HG03439 (cell line): ENCODE data around the gene TPM1.
A peak's percentile ranks its signal among the peaks of the same experiment; 100 is the strongest.

Source experiments
- ATAC-seq: cut with Tn5 transposase; IDR thresholded peaks from one replicate; pipeline ENCODE4 v1.9.1; 2021; ENCODE audit warnings: mild to moderate bottlenecking, moderate library complexity; ENCODE audit not compliant: unreplicated experiment

Gene TPM1

DNA sequence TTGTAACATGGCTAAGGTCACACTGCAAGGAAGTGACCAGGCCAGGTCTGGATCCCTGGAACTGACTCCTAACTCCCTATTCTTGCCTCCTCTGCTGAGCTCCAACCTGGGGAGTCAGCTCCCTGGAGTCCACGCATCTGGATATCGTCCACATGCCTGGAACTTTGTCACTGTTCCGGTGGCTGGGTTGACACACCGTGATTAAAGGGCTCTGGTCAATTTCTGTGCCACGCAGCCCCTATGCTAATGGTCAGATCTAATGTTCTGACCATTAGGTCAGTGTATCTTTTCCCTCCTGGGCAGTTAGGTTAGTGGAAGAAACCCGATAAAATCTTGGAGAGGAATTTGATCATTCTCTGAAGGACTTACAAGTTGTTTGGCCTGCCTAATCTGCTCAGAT, 1.6 kb upstream of the TPM1 start:
- no peak for ATAC-seq

DNA sequence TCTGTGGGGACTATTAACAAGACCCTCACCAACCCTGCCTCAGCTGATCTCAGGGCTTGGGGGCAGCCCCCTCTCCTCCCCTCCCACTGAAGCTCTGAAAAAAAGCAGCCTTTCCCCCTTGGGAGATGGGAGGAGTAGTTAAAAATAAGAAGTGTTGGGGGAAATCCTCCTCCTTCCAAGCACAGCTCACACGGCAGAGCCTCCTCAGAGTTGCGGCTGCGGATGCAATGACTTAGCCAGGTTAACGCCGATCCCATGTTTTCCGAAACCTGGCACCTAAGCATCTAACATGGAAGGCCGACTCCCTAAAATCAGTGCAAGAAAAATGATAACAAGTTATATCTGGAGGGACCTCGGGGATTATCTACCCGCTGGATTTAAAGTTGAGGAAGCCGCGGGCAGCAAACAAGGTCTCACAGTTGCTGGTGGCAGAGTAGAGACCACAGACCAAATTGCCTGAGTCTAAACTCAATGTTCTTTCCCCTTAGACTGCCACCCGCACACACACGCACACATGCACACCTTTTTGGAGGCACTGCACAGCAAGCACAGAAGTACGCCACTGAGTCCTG, 1.1 kb upstream of the TPM1 start:
- ATAC-seq: no peak

DNA sequence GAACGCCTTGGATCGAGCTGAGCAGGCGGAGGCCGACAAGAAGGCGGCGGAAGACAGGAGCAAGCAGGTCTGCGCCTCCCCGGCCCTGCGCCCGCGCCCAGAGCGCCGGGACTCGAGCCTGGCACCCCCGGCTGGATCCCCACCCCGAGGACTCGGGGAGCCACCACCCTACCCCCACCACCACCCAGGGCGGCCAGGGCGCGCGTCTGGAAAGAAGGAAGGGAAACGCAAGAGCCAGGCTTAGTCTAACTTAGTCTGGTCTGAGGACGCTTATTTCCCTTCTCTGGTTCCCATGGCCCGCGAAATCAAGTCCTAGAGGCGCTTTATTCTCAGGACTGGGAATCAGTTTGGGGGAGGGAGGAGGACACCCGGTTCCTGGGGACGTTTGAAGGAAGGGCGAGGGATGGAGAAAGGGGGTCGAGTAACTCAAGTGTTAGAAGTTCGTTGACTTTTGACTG, 359 bp downstream of the TPM1 start:
- ATAC-seq: no peak

DNA sequence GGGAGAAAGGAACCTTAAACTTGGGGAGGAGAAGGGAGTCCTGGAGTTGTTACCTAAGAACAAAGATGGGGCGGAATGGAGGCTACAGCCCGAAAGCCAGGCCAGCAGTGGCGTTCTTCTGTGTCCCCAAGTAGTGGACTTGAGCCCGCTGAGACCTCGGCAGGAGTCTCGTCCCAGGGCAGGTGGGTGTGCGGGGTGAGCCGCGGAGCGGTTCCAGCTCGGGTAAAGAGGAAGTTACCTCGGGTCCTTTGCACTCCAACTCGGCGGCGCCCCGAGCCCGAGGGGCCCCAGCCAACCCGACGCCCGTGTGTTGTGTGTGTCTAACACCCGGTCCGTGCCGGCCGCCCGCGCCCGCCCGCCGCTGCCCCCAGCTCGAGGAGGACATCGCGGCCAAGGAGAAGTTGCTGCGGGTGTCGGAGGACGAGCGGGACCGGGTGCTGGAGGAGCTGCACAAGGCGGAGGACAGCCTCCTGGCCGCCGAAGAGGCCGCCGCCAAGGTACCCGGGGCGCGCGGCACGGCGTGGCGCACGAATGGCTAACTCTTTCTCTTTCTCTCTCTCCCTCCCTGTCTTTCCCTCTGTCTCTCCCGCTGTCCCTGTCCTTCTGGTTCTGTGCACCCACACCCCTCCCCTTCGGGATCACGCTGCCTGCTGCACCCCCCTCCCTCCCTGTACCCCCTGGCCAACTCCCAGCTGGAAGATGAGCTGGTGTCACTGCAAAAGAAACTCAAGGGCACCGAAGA, 959 bp downstream of the TPM1 start:
- no peak for ATAC-seq

DNA sequence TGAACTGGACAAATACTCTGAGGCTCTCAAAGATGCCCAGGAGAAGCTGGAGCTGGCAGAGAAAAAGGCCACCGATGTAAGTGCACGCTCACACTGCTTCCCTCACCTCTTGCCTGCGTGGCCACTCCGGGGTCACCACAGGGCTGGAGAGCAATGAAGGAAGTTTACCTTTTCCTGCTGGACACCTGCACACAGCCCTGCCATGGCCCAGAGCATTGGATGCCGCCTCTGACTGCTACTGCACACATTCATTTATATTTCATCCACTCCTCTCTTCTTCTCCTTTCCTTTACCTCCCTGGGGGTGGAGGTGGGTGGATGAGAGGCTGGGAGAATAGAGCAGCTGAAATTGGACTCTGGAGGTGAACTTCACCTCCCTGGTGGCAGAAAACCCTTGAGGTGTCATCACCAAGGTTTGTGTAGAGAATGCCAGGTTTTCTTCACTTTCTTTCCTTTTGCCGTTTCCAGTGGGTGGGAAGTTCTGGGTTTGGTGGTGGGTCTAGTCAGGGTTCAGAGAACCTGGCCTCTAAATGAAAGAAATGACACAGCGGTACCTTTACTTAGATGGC, 1.6 kb downstream of the TPM1 start:
- ATAC-seq: no peak

DNA sequence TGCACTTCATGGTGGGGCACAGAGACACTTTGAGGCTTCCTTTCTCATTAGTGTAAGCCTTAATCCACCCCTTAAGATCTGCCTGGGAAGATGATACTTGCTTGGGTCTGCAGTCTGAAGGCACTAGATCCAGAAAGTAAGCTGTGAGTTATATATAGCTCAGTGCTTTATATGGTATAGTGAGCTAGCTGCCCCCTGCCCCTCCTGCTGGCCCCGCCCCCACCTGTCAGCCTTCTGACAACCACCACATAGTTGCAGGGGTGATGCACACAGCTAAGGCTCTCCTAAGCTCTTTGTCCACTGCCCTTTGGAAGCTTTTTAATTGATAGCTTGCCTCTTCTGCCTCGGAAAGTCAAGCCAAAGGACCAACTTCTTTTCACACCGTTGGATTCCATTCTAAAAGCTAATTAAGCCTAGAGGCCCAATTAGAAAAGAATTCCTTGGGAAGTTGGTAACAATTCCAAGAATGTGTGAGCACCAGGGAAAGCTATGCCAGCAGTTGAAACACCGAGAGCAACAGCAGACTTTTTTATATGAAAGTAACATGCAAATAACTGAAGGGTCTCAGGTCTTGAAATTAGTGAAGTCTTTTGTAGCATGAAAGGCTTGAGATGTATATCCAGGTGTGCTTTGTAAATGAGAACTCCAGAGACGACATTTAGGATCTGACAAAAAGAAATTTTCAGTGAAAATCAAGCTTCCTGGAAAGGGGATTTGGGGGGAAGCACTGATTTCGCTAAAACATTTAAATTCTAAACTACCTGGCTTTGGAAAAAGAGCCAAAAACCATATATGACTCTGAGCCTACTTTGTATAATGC, 2.3 kb downstream of the TPM1 start:
- ATAC-seq: no peak

DNA sequence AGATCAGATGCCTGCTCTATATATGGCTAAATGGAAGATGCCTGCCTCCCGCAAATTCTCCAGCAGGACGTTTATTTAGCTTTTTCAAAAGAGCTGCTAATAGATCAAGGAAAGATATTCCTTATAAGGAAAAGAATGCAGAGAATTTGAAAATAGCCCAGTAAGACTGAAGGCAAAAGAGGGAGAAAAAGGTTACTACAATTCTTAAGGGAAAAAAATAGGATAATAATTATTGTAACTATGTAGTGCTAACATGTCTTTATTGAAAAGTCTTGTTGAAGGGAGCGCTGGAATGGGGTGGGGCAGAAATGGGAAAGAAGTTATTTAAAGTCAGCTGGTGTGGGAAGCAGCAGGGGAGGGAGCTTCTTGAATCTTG, 2.9 kb downstream of the TPM1 start:
- ATAC-seq: no peak

DNA sequence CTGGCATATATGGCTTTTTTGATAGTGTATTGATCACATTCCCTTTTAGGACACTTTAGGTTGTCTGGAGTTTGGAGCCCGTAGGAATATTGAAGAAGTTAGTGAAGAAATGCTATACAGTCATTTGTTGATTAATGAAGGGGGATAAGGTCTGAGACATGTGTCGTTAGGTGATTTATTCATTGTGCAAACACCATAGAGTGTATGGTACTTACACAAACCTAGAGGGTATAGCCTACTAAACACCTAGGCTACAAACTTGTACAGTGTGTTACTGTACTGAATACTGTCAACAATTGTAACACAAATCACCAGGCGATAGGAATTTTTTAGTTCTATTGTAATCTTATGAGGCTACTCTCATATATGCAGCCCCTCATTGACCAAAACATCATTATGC, 3.3 kb downstream of the TPM1 start:
- no peak for ATAC-seq

DNA sequence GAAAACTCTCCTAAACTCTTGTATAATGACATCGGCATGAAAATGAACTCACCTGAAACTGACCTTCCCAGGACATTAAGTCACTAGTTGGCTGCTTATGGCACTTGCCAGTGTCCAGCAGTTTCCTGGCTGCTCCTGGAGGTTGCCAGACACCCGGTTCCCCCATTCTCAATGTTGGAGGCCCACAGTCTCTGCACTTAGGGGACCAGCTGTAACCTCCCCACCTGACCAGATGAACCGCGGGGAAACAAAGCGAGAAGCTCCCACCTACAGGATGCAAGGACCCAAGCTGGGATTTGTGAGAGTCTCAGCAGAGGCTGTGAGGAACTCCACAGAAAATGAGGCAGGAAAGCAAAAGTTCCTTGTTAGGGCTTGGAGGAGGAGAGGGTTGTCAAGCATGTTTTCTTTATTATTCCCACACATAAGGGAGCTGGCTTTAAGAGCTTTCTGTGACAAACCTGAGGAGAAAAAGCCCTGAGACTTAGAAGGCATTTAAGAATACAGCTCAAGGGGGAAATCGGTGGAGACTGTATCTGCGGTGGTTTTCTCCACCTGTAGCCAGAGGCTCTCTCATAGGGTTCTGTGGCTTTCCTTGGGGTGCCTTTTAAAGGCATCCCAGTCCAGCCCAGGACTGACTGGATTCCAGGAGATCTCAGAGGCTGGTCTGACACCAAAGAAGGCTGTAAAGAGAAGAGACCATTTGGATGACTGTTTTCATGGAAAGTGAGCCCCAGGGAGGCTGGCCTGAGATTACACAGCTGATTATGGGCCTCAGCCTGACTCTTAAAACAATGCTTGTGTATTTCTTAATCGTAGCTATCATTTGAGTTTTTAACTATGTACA, 4.6 kb downstream of the TPM1 start:
- ATAC-seq: no peak

DNA sequence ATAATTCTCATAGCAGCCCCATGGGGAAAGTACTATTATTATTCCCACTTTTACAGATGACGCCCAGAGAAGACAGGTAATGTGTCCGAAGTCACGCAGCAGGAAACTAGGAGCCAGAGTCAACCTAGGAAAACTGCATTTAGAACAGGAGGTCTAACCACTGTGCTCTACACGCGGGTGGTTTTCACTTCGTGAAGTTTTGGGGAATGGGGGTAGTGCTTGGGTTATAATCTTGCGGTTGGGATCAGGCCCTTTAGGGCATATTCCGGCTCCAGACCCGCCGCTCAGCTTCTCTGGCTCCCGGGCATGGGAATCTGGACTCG, 5.2 kb downstream of the TPM1 start:
- ATAC-seq: no peak

DNA sequence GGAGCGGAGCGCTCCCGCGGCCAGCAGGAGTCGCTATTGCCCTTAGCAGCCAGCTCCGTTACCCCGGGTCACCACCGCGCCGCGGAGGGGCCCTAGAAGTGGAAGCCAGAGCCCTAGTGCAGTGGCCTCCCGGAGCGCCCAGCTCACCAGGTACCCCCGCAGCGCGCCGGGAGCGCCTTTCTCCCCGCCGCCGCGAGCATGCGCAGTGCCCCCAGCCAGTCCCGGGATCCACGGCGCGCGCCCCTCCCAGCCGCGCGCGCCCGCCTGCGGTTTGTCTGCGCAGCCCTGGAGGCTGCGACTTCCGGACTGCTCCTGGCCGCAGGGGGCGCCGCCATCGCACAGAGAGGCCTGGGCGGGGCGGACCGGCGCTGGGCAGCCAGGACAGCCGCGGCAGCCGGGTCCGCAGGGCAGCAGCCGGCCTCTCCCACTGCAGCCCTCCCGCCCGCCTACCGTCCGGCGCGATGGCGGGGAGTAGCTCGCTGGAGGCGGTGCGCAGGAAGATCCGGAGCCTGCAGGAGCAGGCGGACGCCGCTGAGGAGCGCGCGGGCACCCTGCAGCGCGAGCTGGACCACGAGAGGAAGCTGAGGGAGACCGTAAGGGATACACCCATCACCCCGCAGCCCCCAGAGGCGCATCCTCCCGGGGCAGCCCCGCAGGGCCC, 5.7 kb downstream of the TPM1 start:
- ATAC-seq: peak; percentile 90

DNA sequence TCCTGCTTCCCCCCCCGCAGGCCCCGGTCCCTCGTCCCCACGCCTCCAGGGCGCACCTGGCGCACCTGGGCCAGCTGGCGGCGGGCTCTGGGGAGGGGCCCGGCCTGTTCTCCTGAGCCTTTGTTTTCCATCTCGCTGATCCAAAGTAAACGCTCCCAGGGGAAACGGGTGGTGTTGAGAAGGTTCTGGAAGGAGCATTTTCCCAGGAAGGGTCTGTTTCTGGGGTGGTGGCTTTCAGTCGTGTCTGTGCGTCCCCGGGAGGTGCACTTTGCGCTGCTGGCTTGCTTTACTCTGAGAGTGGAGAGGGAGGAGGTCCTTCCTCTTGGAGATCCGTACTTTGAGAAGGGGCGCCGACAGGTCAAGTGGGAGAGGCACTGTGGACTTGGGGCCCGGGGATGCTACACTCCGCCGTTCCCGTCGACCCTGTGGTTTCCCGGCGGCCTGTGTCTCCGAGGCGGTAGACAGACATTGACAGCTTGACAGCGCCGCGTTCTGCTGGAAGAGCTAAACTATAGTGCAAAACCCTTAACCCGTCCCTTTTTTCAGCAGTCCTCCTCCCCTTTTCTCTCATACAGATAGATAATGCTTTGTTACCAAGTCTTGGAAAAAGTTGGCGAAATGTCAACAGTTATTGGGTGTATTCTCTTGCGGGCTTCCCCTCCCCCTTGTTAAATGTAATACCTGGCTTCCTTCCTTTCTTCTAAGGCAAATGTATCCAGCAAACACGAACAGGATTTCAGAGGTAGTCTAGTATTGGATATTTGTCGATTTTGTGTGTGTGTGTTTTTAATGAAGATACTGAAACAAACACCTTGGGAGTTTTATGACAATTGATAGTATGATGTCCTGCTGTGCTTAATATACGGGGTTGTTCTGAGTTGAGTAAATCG, 6.5 kb downstream of the TPM1 start:
- ATAC-seq: peak; percentile 28

DNA sequence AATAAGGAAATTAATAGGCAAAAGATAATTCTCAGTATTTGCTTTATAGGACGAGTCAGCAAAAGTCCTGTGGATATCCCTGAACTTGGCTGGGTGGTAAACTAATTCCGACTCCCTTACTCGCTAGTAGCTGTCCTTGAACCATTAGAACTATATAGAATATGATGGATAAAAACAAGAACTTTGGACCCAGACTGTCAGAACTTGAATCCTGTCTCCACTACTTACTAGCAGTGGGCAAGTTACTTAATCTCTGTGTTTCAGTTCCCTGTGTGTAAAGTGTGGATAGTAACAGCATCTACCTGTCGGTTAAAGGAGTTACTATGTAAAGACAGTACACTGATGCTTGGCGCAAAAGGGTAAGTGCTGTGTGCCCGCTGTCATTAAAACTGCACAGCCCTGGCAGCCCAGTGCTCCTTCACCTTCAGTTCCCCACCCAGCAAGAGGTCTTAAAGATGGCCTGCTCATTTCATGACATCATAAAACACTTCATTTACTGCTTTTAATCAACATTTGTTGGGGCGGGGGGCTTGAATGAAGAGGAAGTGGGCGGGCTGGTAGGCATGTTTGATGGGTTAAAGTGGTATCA, 7.3 kb downstream of the TPM1 start:
- ATAC-seq: no peak

DNA sequence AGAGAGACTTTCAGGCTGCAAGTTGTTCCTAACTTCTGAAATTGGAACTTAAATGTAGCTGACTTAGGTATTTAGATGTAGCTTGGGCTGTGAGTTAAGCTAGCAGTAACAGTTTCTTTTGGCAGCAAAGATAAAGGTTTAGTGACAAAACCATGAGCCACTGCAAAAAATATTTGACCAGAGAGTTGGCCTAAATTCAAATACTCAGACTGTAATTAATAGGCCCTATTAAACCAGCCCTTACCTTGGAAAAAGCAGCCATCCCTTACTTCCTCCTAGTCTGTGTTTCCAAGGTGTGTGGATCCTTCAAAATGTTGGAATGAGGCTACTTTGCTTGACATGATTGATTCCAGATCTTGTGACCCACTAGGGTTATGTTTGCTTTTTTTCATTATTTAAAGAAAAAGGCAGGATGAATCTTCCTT, 8.2 kb downstream of the TPM1 start:
- ATAC-seq: no peak

DNA sequence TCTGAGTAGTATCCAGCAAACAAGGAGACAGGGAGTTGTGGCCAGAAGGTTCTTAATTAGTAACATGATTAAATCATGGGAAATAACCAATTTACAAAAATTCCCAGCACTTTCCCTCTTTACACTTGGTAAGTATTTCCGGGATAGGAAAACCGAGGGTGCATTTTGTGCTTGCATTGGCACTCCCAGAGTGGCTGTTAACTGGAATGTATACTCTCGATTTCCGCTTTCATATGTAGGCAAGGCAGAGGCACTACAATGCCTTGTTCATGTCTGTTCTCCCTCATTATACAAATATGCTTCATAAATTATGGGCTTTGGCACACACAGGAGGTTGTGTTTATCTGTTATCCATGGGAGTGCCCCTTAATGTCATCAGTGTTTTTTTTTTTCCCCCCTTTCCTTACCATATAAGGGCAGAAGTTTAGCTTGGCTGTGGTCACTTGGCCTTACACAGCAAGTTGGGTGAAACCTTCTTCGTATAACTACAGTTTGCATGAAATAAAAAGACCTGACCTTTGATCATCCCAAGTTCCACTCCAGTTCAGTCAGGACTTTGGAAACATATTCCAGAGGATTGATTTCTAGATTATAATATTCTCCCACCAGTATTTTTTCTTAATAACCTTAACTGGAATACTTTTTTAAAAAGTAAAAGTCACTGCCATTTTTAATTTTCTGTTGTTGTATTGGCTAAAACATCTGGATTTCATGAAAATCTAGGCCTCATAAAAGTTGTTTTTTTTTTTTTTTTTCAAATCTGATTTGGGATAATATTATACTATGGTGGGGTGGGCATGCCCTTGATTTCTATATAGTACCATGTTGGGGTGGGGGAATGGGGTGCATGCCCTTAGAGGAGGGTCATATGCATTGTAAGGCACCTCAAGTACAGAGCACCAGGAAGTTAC, 8.9 kb downstream of the TPM1 start:
- ATAC-seq: no peak

DNA sequence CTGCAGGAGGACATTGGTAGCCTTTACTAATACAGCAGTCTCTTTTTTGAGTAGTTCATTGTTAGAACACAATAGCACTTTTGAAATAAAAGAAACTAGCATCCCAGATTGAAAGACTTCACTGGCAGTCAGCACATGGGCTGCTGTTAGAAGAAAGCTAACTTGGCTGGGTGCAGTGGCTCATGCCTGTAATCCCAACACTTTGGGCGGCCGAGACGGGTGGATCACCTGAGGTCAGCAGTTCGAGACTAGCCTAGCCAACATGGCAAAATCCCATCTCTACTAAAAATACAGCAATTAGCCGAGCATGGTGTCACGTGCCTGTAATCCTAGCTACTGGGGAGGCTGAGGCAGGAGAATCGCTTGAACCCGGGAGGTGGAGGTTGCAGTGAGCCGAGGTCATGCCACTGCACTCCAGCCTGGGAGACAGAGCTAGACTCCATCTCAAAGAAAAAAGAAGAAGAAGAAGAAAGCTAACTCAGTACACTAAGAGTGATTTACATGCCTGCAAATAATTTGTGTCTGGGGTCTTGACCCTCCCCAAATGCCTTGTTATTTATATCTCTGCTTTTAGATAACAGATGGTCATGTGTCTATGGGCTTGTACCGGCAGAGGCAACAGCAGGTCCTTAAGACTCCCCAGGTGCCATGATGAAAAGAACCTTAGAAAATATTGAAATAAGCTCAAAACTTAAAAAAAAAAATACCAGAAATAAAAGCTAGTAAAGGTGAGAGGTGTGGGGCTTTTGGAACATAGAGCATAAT, 9.7 kb downstream of the TPM1 start:
- no peak for ATAC-seq

DNA sequence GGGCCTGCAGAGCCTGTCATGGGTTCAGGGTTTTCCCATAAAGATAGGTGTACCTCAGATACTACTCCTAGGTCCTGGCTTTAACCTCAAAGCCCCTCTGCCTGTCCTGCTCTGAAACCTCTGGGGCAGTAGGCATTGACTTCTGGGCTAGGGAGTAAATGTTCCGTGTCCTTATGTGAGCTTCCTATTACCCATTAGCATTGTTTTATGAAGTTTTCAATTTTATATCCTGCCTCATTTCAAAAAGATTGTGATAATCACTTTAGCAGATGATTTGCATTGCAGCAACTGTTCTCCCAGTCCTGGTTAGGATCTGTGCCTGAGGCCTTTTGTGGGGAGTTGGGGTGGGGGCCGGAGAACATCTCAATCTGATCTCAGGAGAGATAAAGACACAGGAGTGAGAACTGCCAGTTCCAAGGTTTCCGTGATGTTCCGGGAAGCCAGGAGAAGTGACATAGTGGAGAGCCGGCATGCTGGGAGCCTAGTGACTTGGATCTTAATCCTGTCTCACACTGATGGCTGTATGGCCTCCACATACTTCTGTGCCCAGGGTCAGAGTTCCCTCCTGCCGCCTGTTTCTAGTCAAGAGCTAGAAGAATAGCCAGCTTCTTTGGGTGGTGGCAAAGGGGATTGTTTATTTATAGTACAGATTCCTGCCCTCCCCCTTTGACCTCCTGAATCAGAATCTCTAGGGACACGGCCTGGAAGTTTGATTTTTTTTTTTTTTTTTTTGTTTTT, 10.6 kb downstream of the TPM1 start:
- no peak for ATAC-seq
